ENCODE data around the gene CNTNAP5. TPM values are rescaled to one million over a fixed set of nuclear protein-coding genes. Genes with fewer than 3 reads are reported as not detected.
A peak's percentile ranks its signal among the peaks of the same experiment; 100 is the strongest.

Gene CNTNAP5
- total RNA-seq, 1 experiment from 2014 or later: 0.48 TPM

- Histone ChIP-seq H3K4me2 (ENCODE audit: insufficient read depth, insufficient read length, low read length) (no peak overlapping the region), H3K23me2 (ENCODE audit: insufficient read length, low read depth, low read length, poor library complexity, severe bottlenecking) (no peaks in the 10 kb centered on the region), H3K14ac (ENCODE audit: insufficient read depth, low read length) (no peak overlapping the region), H3K9me3 (ENCODE audit: control insufficient read depth, low read depth, low read length) (no peaks in the 10 kb centered on the region), H3K27ac (ENCODE audit: insufficient read length, low read depth, low read length) (no peak overlapping the region), H3K56ac (ENCODE audit: insufficient read length, low read depth, low read length) (no peak overlapping the region), H2BK12ac (ENCODE audit: insufficient read length, low read depth, low read length) (no peak overlapping the region), H3K4ac (ENCODE audit: low read depth, low read length) (no peak overlapping the region), H2AFZ (ENCODE audit: low read length) (no peak overlapping the region), H3K9ac (ENCODE audit: extremely low read depth, insufficient read length, low read length) (no peak overlapping the region), H3K18ac (ENCODE audit: insufficient read length, low read depth, low read length) (no peak overlapping the region), H2BK120ac (ENCODE audit: low read depth, low read length, poor library complexity, severe bottlenecking) (no peak overlapping the region), H2BK15ac (ENCODE audit: low read depth, low read length) (no peak overlapping the region), H3K23ac (ENCODE audit: insufficient read length, low read depth, low read length) (no peak overlapping the region), H3K79me2 (ENCODE audit: insufficient read depth, low read length) (no peaks in the 10 kb centered on the region), H4K8ac (replicated peaks; ENCODE audit: insufficient read length, low read depth, low read length) (no peak overlapping the region), H2BK5ac (ENCODE audit: insufficient read length, low read length) (no peak overlapping the region), H3K4me1 (ENCODE audit: insufficient read depth, low read length) (no peaks in the 10 kb centered on the region), H2AK5ac (ENCODE audit: insufficient read length, low read length) (no peak overlapping the region), H3T11ph (ENCODE audit: low read length) (no peak overlapping the region), H4K20me1 (ENCODE audit: control insufficient read depth, insufficient read depth, insufficient read length) (no peaks in the 10 kb centered on the region), H3K27me3 (ENCODE audit: insufficient read depth, low read length) (no peaks in the 10 kb centered on the region), H4K91ac (ENCODE audit: insufficient read length, low read depth, low read length) (no peak overlapping the region), H2BK20ac (ENCODE audit: low read depth, low read length, poor library complexity, severe bottlenecking) (no peak overlapping the region), H3K79me1 (ENCODE audit: insufficient read depth, low read depth, low read length, poor library complexity, severe bottlenecking) (no peaks in the 10 kb centered on the region), H4K5ac (ENCODE audit: insufficient read length, low read depth, low read length) (no peak overlapping the region)
- peak; percentile 46; the same call in 2 of the 3 replicates for TF ChIP-seq CTCF (conservative IDR thresholded peaks at IDR 0.05)
- Mint-ChIP-seq H3K27me3 (ENCODE audit: low read depth) (no peaks in the 10 kb centered on the region), H3K4me3 (no peak overlapping the region), H3K36me3 (ENCODE audit: insufficient read depth in 1 of 3, low read depth in 3 of 3) (no peaks in the 10 kb centered on the region), H3K9me3 (no peaks in the 10 kb centered on the region; a peak in 1 of 5 replicates), H3K27ac (no peak overlapping the region), H3K4me1 (peaks cover 6 to 15% of the 10 kb centered on the region in 2 experiments)
- DNase-seq: no peak
Measured at GRCh38 chr2:124563426-124563825, 538.3 kb downstream of the CNTNAP5 start.
